GM12878 (cell line): Measurements from ENCODE around the gene AGXT. TPM values are rescaled to one million over a fixed set of nuclear protein-coding genes. Genes with fewer than 3 reads are reported as not detected.

Experiments
- ATAC-seq: fragments of 200-7000 bp; cut with Tn5 transposase; 3 replicates; pipeline ENCODE4 v1.9.1; 2020; ENCODE audit warnings: mild to moderate bottlenecking, moderate library complexity
- BruUV-seq: library from RNA; stranded (reverse); fragments of 400-500 nt; replicated peaks from 2 replicates; lab custom pipeline; 2021; lab: Mats Ljungman, UMichigan
- CTCF ChIA-PET: fragments of 300-600 bp; sonication (Branson Sonifier 250); formaldehyde crosslinking; extraction: SDS; loops from one replicate; lab custom pipeline; 2021; ENCODE audit warnings: inconsistent platforms; lab: Yijun Ruan, JAX
- POLR2A ChIA-PET: fragments of 350-600 bp; formaldehyde crosslinking; extraction: SDS; loops from one replicate; lab custom pipeline; 2021; ENCODE audit warnings: inconsistent platforms; lab: Charles Lee
- RAD21 ChIA-PET: fragments of 300-600 bp; sonication (Branson Sonifier 250); formaldehyde crosslinking; loops from one replicate; lab custom pipeline; 2023; ENCODE audit warnings: antibody characterized with exemption; ENCODE audit not compliant: unreplicated experiment; lab: Charles Lee
- SMC1A ChIA-PET: fragments of 300-600 bp; sonication (Branson Sonifier 250); formaldehyde crosslinking; loops from one replicate; lab custom pipeline; 2023; ENCODE audit not compliant: unreplicated experiment, uncharacterized antibody; lab: Charles Lee
- DNase-seq: peaks from one replicate; pipeline ENCODE4 v3.0.0-alpha.2; 2011; ENCODE audit warnings: low read depth, low spot score
- FAIRE-seq: peaks from 3 replicates; lab custom pipeline; 2011; peaks lifted over from hg19 to GRCh38; lab: Jason Lieb, UNC
- H2AFZ ChIP-seq: 2 replicates; pipeline ENCODE4 v1.6.0; 2011; ENCODE audit warnings: low read depth, low read length, control low read depth; ENCODE audit not compliant: control insufficient read depth
- H3K27ac ChIP-seq: 2 replicates; pipeline ENCODE4 v1.5.1; 2011; ENCODE audit warnings: control low read depth; ENCODE audit not compliant: control insufficient read depth, insufficient read depth
- H3K27me3 ChIP-seq, 2 experiments: replicated peaks in 1 of 2; 2 replicates each; pipeline versions ENCODE4 v1.6.0 to v1.6.1; 2011; ENCODE audit warnings: low read length in 1 of 2; ENCODE audit not compliant: control insufficient read depth in 2 of 2, insufficient read depth in 2 of 2
- H3K36me3 ChIP-seq, 2 experiments: 2 replicates each; pipeline ENCODE4 v1.5.1; 2011; ENCODE audit warnings: low read length in 1 of 2; ENCODE audit not compliant: control insufficient read depth in 2 of 2, insufficient read depth in 2 of 2
- H3K4me1 ChIP-seq: 2 replicates; pipeline ENCODE4 v1.6.1; 2011; ENCODE audit warnings: mild to moderate bottlenecking, low read length, moderate library complexity, mixed read lengths; ENCODE audit not compliant: control insufficient read depth, insufficient read depth
- H3K4me2 ChIP-seq: 2 replicates; pipeline ENCODE4 v1.6.0; 2011; ENCODE audit warnings: control low read depth; ENCODE audit not compliant: control insufficient read depth, insufficient read depth
- H3K4me3 ChIP-seq: fragments of 200-600 bp; sonication (generic); 2 replicates; pipeline ENCODE4 v1.5.1; 2016
- H3K79me2 ChIP-seq: 2 replicates; pipeline ENCODE4 v1.6.0; 2011; ENCODE audit warnings: low read length; ENCODE audit not compliant: control insufficient read depth, insufficient read depth
- H3K9ac ChIP-seq: 2 replicates; pipeline ENCODE4 v1.8.0; 2011; ENCODE audit warnings: low read length, control low read depth, mixed read lengths; ENCODE audit not compliant: control insufficient read depth, insufficient read depth
- H3K9me3 ChIP-seq: replicated peaks from 3 replicates; pipeline ENCODE4 v1.5.1; 2011; ENCODE audit warnings: mild to moderate bottlenecking, low read length; ENCODE audit not compliant: control insufficient read depth, insufficient read depth
- H4K20me1 ChIP-seq: 2 replicates; pipeline ENCODE4 v1.6.0; 2011; ENCODE audit not compliant: control insufficient read depth, insufficient read depth
- CHD1 ChIP-seq: IDR thresholded peaks from 2 replicates; pipeline ENCODE4 v1.6.1; 2012; ENCODE audit warnings: low read depth, low read length, improper control_type of control experiment
- CHD4 ChIP-seq: fragments of 200-600 bp; sonication (generic); IDR thresholded peaks from 2 replicates; pipeline ENCODE4 v1.6.1; 2016; ENCODE audit warnings: mild to moderate bottlenecking
- FOS ChIP-seq: IDR thresholded peaks from 3 replicates; pipeline ENCODE4 v1.6.1; 2011; ENCODE audit warnings: borderline replicate concordance; ENCODE audit not compliant: insufficient read length; ENCODE audit errors: extremely low read depth
- GATAD2B ChIP-seq: fragments of 450-650 bp; conservative IDR thresholded peaks from 2 replicates; pipeline ENCODE4 v1.6.1; 2017; ENCODE audit warnings: low read depth, mild to moderate bottlenecking, moderate library complexity
- NFIC ChIP-seq: IDR thresholded peaks from 2 replicates; pipeline ENCODE4 v1.6.1; 2012; ENCODE audit warnings: low read depth, mild to moderate bottlenecking, inconsistent platforms, low read length, moderate library complexity
- NR2F1 ChIP-seq: fragments of 450-650 bp; conservative IDR thresholded peaks from 2 replicates; pipeline ENCODE4 v1.6.1; 2017; ENCODE audit warnings: mild to moderate bottlenecking
- POU2F2 ChIP-seq: IDR thresholded peaks from 3 replicates; pipeline ENCODE4 v1.6.1; 2011; ENCODE audit warnings: low read depth, mild to moderate bottlenecking, low read length, borderline replicate concordance
- RBBP5 ChIP-seq: fragments of 200-600 bp; sonication (generic); conservative IDR thresholded peaks from 2 replicates; pipeline ENCODE4 v1.6.1; 2016
- RELA ChIP-seq: fragments of 450-650 bp; IDR thresholded peaks from 2 replicates; pipeline ENCODE4 v1.8.0; 2014; ENCODE audit warnings: borderline replicate concordance; ENCODE audit not compliant: partially characterized antibody
- RFX5 ChIP-seq: IDR thresholded peaks from 2 replicates; pipeline ENCODE4 v1.6.1; 2011; ENCODE audit warnings: low read depth, low read length, improper control_type of control experiment
- RUNX3 ChIP-seq: IDR thresholded peaks from 2 replicates; pipeline ENCODE4 v1.6.1; 2012; ENCODE audit warnings: low read length, inconsistent platforms
- SIX5 ChIP-seq: IDR thresholded peaks from 2 replicates; pipeline ENCODE4 v1.6.1; 2011; ENCODE audit warnings: mild to moderate bottlenecking, low read depth, low read length, moderate library complexity; ENCODE audit not compliant: severe bottlenecking
- SPI1 ChIP-seq: IDR thresholded peaks from 2 replicates; pipeline ENCODE4 v1.6.1; 2011; ENCODE audit warnings: low read depth, mild to moderate bottlenecking, low read length, moderate library complexity, borderline replicate concordance; ENCODE audit not compliant: insufficient read depth
- SREBF1 ChIP-seq: IDR thresholded peaks from 2 replicates; pipeline ENCODE4 v1.6.1; 2012; ENCODE audit warnings: mild to moderate bottlenecking, low read length
- SRF ChIP-seq, 2 experiments: IDR thresholded peaks; 2 replicates each; pipeline ENCODE4 v1.6.1; 2011; ENCODE audit warnings: low read depth in 2 of 2, low read length in 2 of 2, mild to moderate bottlenecking in 1 of 2, moderate library complexity in 1 of 2
- STAT1 ChIP-seq: fragments of 450-650 bp; conservative IDR thresholded peaks from 2 replicates; pipeline ENCODE4 v1.6.1; 2014; ENCODE audit warnings: antibody characterized with exemption, mild to moderate bottlenecking
- ZNF274 ChIP-seq: IDR thresholded peaks from one replicate; pipeline ENCODE4 v1.8.0; 2011; ENCODE audit not compliant: insufficient read length, insufficient read depth
- WGBS: methylation state at CpG from one replicate; pipeline ENCODE4 v1.1.6; 2016; ENCODE audit warnings: low lambda C conversion rate; ENCODE audit not compliant: insufficient replicate concordance, insufficient coverage; ENCODE audit errors: missing lambda C conversion rate; 5-methylcytosine and 5-hydroxymethylcytosine counted together
- in situ Hi-C: fragments of 300-500 bp; cut with MboI; formaldehyde crosslinking; loops from 9 replicates; pipeline ENCODE4 v1.14.3; 2018; ENCODE audit warnings: mixed read lengths
- intact Hi-C: fragments of 100-400 bp; cut with micrococcal nuclease; formaldehyde crosslinking; loops from one replicate; pipeline ENCODE4 v1.14.2; 2022; ENCODE audit not compliant: unreplicated experiment
- polyA plus RNA-seq, 11 experiments: library from polyadenylated mRNA; depleted of rRNA in 4 of 11; unstranded in 6 of 11; stranded (reverse) in 5 of 11; fragments of >200 nt; fragmentation: Nextera tagmentation in 4 of 11; fragmentation: Illumina TruSeq in 1 of 11; extraction: Ambion mirVana in 4 of 11; extraction: Trizol in 1 of 11; gene quantifications; 1 replicate in 1 of 11; 2 replicates in 10 of 11; pipeline versions ENCODE4 v1.2.1 to v1.2.3, GENCODE V29; 2011 to 2016; ENCODE audit warnings: inconsistent platforms in 2 of 11, missing spikeins in 2 of 11, low read depth in 1 of 11
- total RNA-seq, 4 experiments: library from RNA; depleted of rRNA in 3 of 4; stranded (reverse); fragments of >200 nt in 3 of 4; fragmentation: Illumina TruSeq in 1 of 4; extraction: Trizol in 1 of 4; gene quantifications; 2 replicates each; pipeline versions ENCODE4 v1.2.1 to v1.2.3, GENCODE V29; 2013 to 2021

The AGXT gene
- total and polyA plus RNA-seq, 10 of the 15 experiments (the other 5 are each of a cell fraction or from before 2014, with no cell fraction given): 0.18 TPM; not detected in 9

GRCh38 chr2:240920783-240921231 lies 52.2 kb downstream of the AGXT start:
- H3K9ac ChIP-seq: no peak overlapping the region
- no peak for TF ChIP-seq GATAD2B
- no peak for TF ChIP-seq RFX5
- no peak for TF ChIP-seq NR2F1
- no peak for TF ChIP-seq FOS
- TF ChIP-seq RBBP5: no peak
- TF ChIP-seq NFIC: no peak
- TF ChIP-seq CHD1: no peak
- no peak for TF ChIP-seq CHD4
- CTCF ChIA-PET: no interaction called here
- no peaks in the 10 kb centered on the region for H3K4me1 ChIP-seq
- no peak for FAIRE-seq
- ATAC-seq: no peak; the same call in 2 of the 3 replicates
- SMC1A ChIA-PET: no interaction called here
- no peak overlapping the region for H3K4me3 ChIP-seq
- RAD21 ChIA-PET: no interaction called here
- BruUV-seq: no TSS peak
- H3K79me2 ChIP-seq: no peaks in the 10 kb centered on the region
- POLR2A ChIA-PET: no interaction called here
- in situ Hi-C loops (no loop called here), intact Hi-C loops (no loop called here)
- H3K27ac ChIP-seq: no peak overlapping the region
- no peaks in the 10 kb centered on the region for H3K9me3 ChIP-seq
- 49% methylated on average over 4 of the region's 4 CpGs for WGBS
- H3K27me3 ChIP-seq: no peaks in the 10 kb centered on the region; a peak in 2 of 4 replicates
- no peaks in the 10 kb centered on the region for H3K36me3 ChIP-seq
- H2AFZ ChIP-seq: no peak overlapping the region
- no peak overlapping the region for H3K4me2 ChIP-seq
- H4K20me1 ChIP-seq: no peaks in the 10 kb centered on the region
- no peak for DNase-seq

- Histone ChIP-seq H3K36me3 (no peaks in the 10 kb centered on the region), H3K4me2 (no peak overlapping the region), H3K9me3 (no peaks in the 10 kb centered on the region), H4K20me1 (no peaks in the 10 kb centered on the region), H2AFZ (no peak overlapping the region), H3K9ac (no peak overlapping the region), H3K4me3 (no peak overlapping the region), H3K27ac (no peak overlapping the region), H3K27me3 (no peaks in the 10 kb centered on the region; a peak in 2 of 4 replicates), H3K79me2 (no peaks in the 10 kb centered on the region), H3K4me1 (no peaks in the 10 kb centered on the region)
- in situ Hi-C loops (no loop called here), intact Hi-C loops (no loop called here)
- ATAC-seq (peak; percentile 33), FAIRE-seq (no peak), DNase-seq (no peak)
- TF ChIP-seq SREBF1: no peak
- no peak for TF ChIP-seq SIX5
- TF ChIP-seq POU2F2: no peak
- no peak for TF ChIP-seq STAT1
- no peak for TF ChIP-seq SPI1
- no peak for TF ChIP-seq RUNX3
- no peak for TF ChIP-seq SRF (IDR thresholded peaks at IDR 0.05; ENCODE audit: low read depth in 2 of 2, low read length in 2 of 2)
- no peak for TF ChIP-seq RELA
- TF ChIP-seq ZNF274: no peak
- 4% methylated on average over 13 of the region's 13 CpGs for WGBS
- no TSS peak for BruUV-seq
- SMC1A ChIA-PET: no interaction called here
- CTCF ChIA-PET: no interaction called here
- RAD21 ChIA-PET: no interaction called here
- POLR2A ChIA-PET: no interaction called here
Measured at GRCh38 chr2:240921311-240921994, 52.8 kb downstream of the AGXT start.
